ENCODE measurements around the gene RGS3.

The RGS3 gene

GRCh38 chr9:113594484-113595299, 131.2 kb downstream of the RGS3 start:
- in situ Hi-C loops (cut with HindIII; ENCODE audit: low sequenced_read_pairs): loop anchor here (5.0 kb wide), 1 partner anchor 58 kb away; no protein-coding TSS in a partner anchor

GRCh38 chr9:113596616-113597320, 133.2 kb downstream of the RGS3 start:
- in situ Hi-C loops (cut with HindIII; ENCODE audit: low sequenced_read_pairs): no loop called here

- in situ Hi-C loops (cut with HindIII; ENCODE audit: low sequenced_read_pairs): no loop called here
Observed at GRCh38 chr9:113597390-113598241, 134.1 kb downstream of the RGS3 start.

GRCh38 chr9:113598451-113598850, 134.9 kb downstream of the RGS3 start:
- in situ Hi-C loops (cut with HindIII; ENCODE audit: low sequenced_read_pairs): no loop called here

- in situ Hi-C loops (cut with HindIII; ENCODE audit: low sequenced_read_pairs): no loop called here
Observed at GRCh38 chr9:113598883-113599282, 135.4 kb downstream of the RGS3 start.

- in situ Hi-C loops (cut with HindIII; ENCODE audit: low sequenced_read_pairs): no loop called here
Observed at GRCh38 chr9:113599646-113600022, 136.1 kb downstream of the RGS3 start.

- in situ Hi-C loops (cut with HindIII; ENCODE audit: low sequenced_read_pairs): no loop called here
Observed at GRCh38 chr9:113600023-113600823, 136.7 kb downstream of the RGS3 start.

- in situ Hi-C loops (cut with HindIII; ENCODE audit: low sequenced_read_pairs): no loop called here
Observed at GRCh38 chr9:113600871-113601614, 137.5 kb downstream of the RGS3 start.

GRCh38 chr9:113601656-113602055, 138.1 kb downstream of the RGS3 start:
- in situ Hi-C loops (cut with HindIII; ENCODE audit: low sequenced_read_pairs): no loop called here

- in situ Hi-C loops (cut with HindIII; ENCODE audit: low sequenced_read_pairs): no loop called here
Observed at GRCh38 chr9:113602126-113603047, 138.9 kb downstream of the RGS3 start.

GRCh38 chr9:113603048-113603375, 139.5 kb downstream of the RGS3 start:
- in situ Hi-C loops (cut with HindIII; ENCODE audit: low sequenced_read_pairs): no loop called here

- in situ Hi-C loops (cut with HindIII; ENCODE audit: low sequenced_read_pairs): no loop called here
Observed at GRCh38 chr9:113603773-113604172, 140.2 kb downstream of the RGS3 start.

GRCh38 chr9:113604393-113604792, 140.9 kb downstream of the RGS3 start:
- in situ Hi-C loops (cut with HindIII; ENCODE audit: low sequenced_read_pairs): no loop called here

GRCh38 chr9:113606510-113606909, 143.0 kb downstream of the RGS3 start:
- in situ Hi-C loops (cut with HindIII; ENCODE audit: low sequenced_read_pairs): no loop called here

GRCh38 chr9:113608082-113608685, 144.7 kb downstream of the RGS3 start:
- in situ Hi-C loops (cut with HindIII; ENCODE audit: low sequenced_read_pairs): no loop called here

GRCh38 chr9:113609562-113610318, 146.2 kb downstream of the RGS3 start:
- in situ Hi-C loops (cut with HindIII; ENCODE audit: low sequenced_read_pairs): no loop called here

- in situ Hi-C loops (cut with HindIII; ENCODE audit: low sequenced_read_pairs): no loop called here
Observed at GRCh38 chr9:113611461-113612215, 148.1 kb downstream of the RGS3 start.

Measured in endothelial cell of hepatic sinusoid (primary cell).